Mesendoderm (in vitro differentiated cells): Measurements from ENCODE around the gene HMCES.

Experiments used
- DNase-seq: peaks from one replicate; pipeline ENCODE4 v3.0.0; 2013
- H2AK5ac ChIP-seq: 2 replicates; pipeline ENCODE4 v1.6.1; 2013; ENCODE audit warnings: low read length, inconsistent platforms
- H2BK120ac ChIP-seq: 2 replicates; pipeline ENCODE4 v1.6.1; 2013; ENCODE audit warnings: low read depth, mild to moderate bottlenecking, low read length, moderate library complexity, mixed read lengths
- H2BK15ac ChIP-seq: replicated peaks from 2 replicates; pipeline ENCODE4 v1.6.1; 2013; ENCODE audit warnings: low read depth, mild to moderate bottlenecking, moderate library complexity
- H2BK5ac ChIP-seq: 2 replicates; pipeline ENCODE4 v1.6.1; 2013; ENCODE audit warnings: low read length, inconsistent platforms
- H3K18ac ChIP-seq: 2 replicates; pipeline ENCODE4 v1.6.1; 2013; ENCODE audit warnings: mild to moderate bottlenecking, low read length, mixed read lengths
- H3K23ac ChIP-seq: one replicate; pipeline ENCODE4 v1.6.1; 2013; ENCODE audit warnings: low read length
- H3K27ac ChIP-seq: 2 replicates; pipeline ENCODE4 v1.5.1; 2013; ENCODE audit warnings: low read depth, mild to moderate bottlenecking, inconsistent platforms, low read length, moderate library complexity
- H3K27me3 ChIP-seq: 2 replicates; pipeline ENCODE4 v1.6.1; 2013; ENCODE audit warnings: low read length, control low read depth, mild to moderate bottlenecking, inconsistent platforms; ENCODE audit not compliant: insufficient read depth, poor library complexity
- H3K36me3 ChIP-seq: 2 replicates; pipeline ENCODE4 v1.6.1; 2013; ENCODE audit warnings: low read length, inconsistent platforms; ENCODE audit not compliant: control insufficient read depth, insufficient read depth
- H3K4ac ChIP-seq: one replicate; pipeline ENCODE4 v1.6.1; 2013; ENCODE audit warnings: low read depth, mild to moderate bottlenecking, low read length, moderate library complexity
- H3K4me1 ChIP-seq: 2 replicates; pipeline ENCODE4 v1.6.1; 2013; ENCODE audit warnings: low read depth, low read length, inconsistent platforms; ENCODE audit not compliant: control insufficient read depth
- H3K4me2 ChIP-seq: 2 replicates; pipeline ENCODE4 v1.6.1; 2013; ENCODE audit warnings: low read length
- H3K4me3 ChIP-seq: 2 replicates; pipeline ENCODE4 v1.5.1; 2013; ENCODE audit warnings: mild to moderate bottlenecking, low read length
- H3K56ac ChIP-seq: one replicate; pipeline ENCODE4 v1.6.1; 2013; ENCODE audit warnings: low read length
- H3K79me1 ChIP-seq: 2 replicates; pipeline ENCODE4 v1.6.1; 2013; ENCODE audit warnings: low read length, inconsistent platforms
- H3K79me2 ChIP-seq: 2 replicates; pipeline ENCODE4 v1.6.1; 2013; ENCODE audit warnings: mild to moderate bottlenecking, low read length; ENCODE audit not compliant: control insufficient read depth, insufficient read depth
- H3K9ac ChIP-seq: 2 replicates; pipeline ENCODE4 v1.6.1; 2013; ENCODE audit warnings: low read length, inconsistent platforms
- H4K5ac ChIP-seq: one replicate; pipeline ENCODE4 v1.6.1; 2013; ENCODE audit warnings: low read length
- H4K8ac ChIP-seq: one replicate; pipeline ENCODE4 v1.6.1; 2013; ENCODE audit warnings: low read depth, mild to moderate bottlenecking, control low read depth, low read length, moderate library complexity
- WGBS: extraction: QIAGEN DNeasy Blood & Tissue Kit; methylation state at CpG from one replicate; pipeline ENCODE4 v1.1.7; 2013; ENCODE audit warnings: low lambda C conversion rate, missing lambda C conversion rate; ENCODE audit not compliant: insufficient coverage; ENCODE audit errors: extremely low coverage; 5-methylcytosine and 5-hydroxymethylcytosine counted together

Gene HMCES

GRCh38 chr3:129295286-129295685 lies 16.6 kb downstream of the HMCES start:
- H2BK5ac ChIP-seq, result no peak overlapping the region
- no peak overlapping the region for H4K8ac ChIP-seq
- H3K56ac ChIP-seq, result no peak overlapping the region
- H3K79me1 ChIP-seq, result no peaks in the 10 kb centered on the region
- H3K18ac ChIP-seq, result no peak overlapping the region
- H3K9ac ChIP-seq, result no peak overlapping the region
- no peak overlapping the region for H2AK5ac ChIP-seq
- no peak overlapping the region for H3K27ac ChIP-seq
- no peak overlapping the region for H4K5ac ChIP-seq
- H3K4ac ChIP-seq, result no peak overlapping the region
- no peak for DNase-seq
- no peaks in the 10 kb centered on the region for H3K27me3 ChIP-seq
- H3K4me3 ChIP-seq, result no peak overlapping the region
- no peak overlapping the region for H2BK120ac ChIP-seq
- H2BK15ac ChIP-seq, result no peak overlapping the region
- H3K36me3 ChIP-seq, result peaks cover 1% of the 10 kb centered on the region
- no CpG with 5 or more reads among the region's 5 CpGs for WGBS
- H3K79me2 ChIP-seq, result no peaks in the 10 kb centered on the region
- no peak overlapping the region for H3K23ac ChIP-seq
- no peak overlapping the region for H3K4me2 ChIP-seq
- H3K4me1 ChIP-seq, result no peaks in the 10 kb centered on the region

GRCh38 chr3:129304146-129304961 lies 25.7 kb downstream of the HMCES start:
- no peak overlapping the region for H3K4me3 ChIP-seq
- H3K36me3 ChIP-seq, result peaks cover 6% of the 10 kb centered on the region
- no peak overlapping the region for H2BK15ac ChIP-seq

DNA sequence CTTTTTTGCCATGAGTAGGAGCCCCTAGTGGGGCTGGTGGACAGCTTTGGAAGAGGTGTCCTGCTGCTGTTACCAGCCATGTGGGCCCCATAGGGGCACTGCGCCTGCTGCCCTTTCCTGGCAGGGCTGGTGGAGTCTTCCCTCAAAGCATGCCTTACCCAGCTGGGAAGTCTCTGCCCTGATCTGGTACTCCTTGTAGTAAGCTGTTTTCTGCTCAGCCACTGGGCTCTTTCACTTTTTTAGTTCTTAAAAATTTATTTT lies 26.2 kb downstream of the HMCES start:
- H3K23ac ChIP-seq, result no peak overlapping the region
- H2BK120ac ChIP-seq, result no peak overlapping the region
- H3K79me1 ChIP-seq, result no peaks in the 10 kb centered on the region
- H3K27me3 ChIP-seq, result no peaks in the 10 kb centered on the region
- H3K56ac ChIP-seq, result peak overlapping the region; percentile 73
- H4K5ac ChIP-seq, result no peak overlapping the region
- no peaks in the 10 kb centered on the region for H3K79me2 ChIP-seq
- no peak for DNase-seq
- H2AK5ac ChIP-seq, result no peak overlapping the region
- H3K27ac ChIP-seq, result peak overlapping the region; percentile 54
- peaks cover 7% of the 10 kb centered on the region for H3K4me1 ChIP-seq
- no CpG with 5 or more reads among the region's 1 CpG for WGBS
- H3K4me2 ChIP-seq, result no peak overlapping the region
- H4K8ac ChIP-seq, result no peak overlapping the region
- no peak overlapping the region for H2BK15ac ChIP-seq
- H3K36me3 ChIP-seq, result peaks cover 6% of the 10 kb centered on the region
- H3K4ac ChIP-seq, result peak overlapping the region; percentile 63
- peak overlapping the region; percentile 59 for H2BK5ac ChIP-seq
- H3K9ac ChIP-seq, result peak overlapping the region; percentile 26
- no peak overlapping the region for H3K4me3 ChIP-seq
- H3K18ac ChIP-seq, result no peak overlapping the region

More at GRCh38 chr3:129304146-129304961, 25.7 kb downstream of the HMCES start:
- Histone ChIP-seq H3K79me1 (no peaks in the 10 kb centered on the region), H3K27me3 (no peaks in the 10 kb centered on the region), H3K18ac (no peak overlapping the region), H4K8ac (no peak overlapping the region), H3K4me1 (peaks cover 7% of the 10 kb centered on the region), H4K5ac (no peak overlapping the region), H3K4me2 (no peak overlapping the region), H2AK5ac (no peak overlapping the region), H3K56ac (peak overlapping the region; percentile 73), H3K79me2 (no peaks in the 10 kb centered on the region), H3K4ac (peak overlapping the region; percentile 63), H2BK5ac (no peak overlapping the region), H2BK120ac (no peak overlapping the region), H3K23ac (no peak overlapping the region), H3K9ac (peak overlapping the region; percentile 26), H3K27ac (peak overlapping the region; percentile 54)
- no CpG with 5 or more reads among the region's 3 CpGs for WGBS
- peak; percentile 63 for DNase-seq

- no peak overlapping the region for H3K4ac ChIP-seq
- peak; percentile 99 for DNase-seq
- WGBS, result no CpG with 5 or more reads among the region's 26 CpGs
These were observed 27.0 kb downstream of the HMCES start for GRCh38 chr3:129305592-129306091.

DNA sequence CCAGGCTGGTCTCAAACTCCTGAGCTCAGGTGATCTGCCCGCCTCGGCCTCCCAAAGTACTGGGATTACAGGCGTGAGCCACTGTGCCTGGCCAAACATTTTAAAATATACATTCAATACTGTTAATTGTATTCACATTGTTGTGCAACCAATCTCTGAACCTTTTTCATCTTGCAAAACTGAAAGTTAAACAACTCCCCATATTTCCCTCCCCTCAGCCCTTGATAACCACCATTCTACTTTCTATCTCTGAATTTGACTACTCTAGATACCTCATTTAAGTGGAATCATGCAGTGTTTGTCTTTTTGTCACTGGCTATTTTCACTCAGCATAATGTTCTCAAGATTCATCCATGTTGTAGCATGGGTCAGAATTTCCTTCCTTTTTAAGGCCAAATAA lies 30.0 kb downstream of the HMCES start:
- H4K5ac ChIP-seq, result no peak overlapping the region
- H2BK15ac ChIP-seq, result no peak overlapping the region
- no peak overlapping the region for H3K18ac ChIP-seq
- no peak overlapping the region for H4K8ac ChIP-seq
- no peak overlapping the region for H3K4me3 ChIP-seq
- no peaks in the 10 kb centered on the region for H3K27me3 ChIP-seq
- no peak overlapping the region for H3K56ac ChIP-seq
- H2AK5ac ChIP-seq, result no peak overlapping the region
- no peaks in the 10 kb centered on the region for H3K79me1 ChIP-seq
- peaks cover 7% of the 10 kb centered on the region for H3K4me1 ChIP-seq
- H3K79me2 ChIP-seq, result no peaks in the 10 kb centered on the region
- H3K23ac ChIP-seq, result no peak overlapping the region
- H3K9ac ChIP-seq, result no peak overlapping the region
- no CpG with 5 or more reads among the region's 3 CpGs for WGBS
- H2BK120ac ChIP-seq, result no peak overlapping the region
- no peak overlapping the region for H2BK5ac ChIP-seq
- H3K27ac ChIP-seq, result no peak overlapping the region
- H3K4me2 ChIP-seq, result no peak overlapping the region
- H3K36me3 ChIP-seq, result peaks cover 4% of the 10 kb centered on the region
- H3K4ac ChIP-seq, result no peak overlapping the region
- no peak for DNase-seq

More at GRCh38 chr3:129305592-129306091, 27.0 kb downstream of the HMCES start:
- Histone ChIP-seq H2BK15ac (no peak overlapping the region), H2BK5ac (peak overlapping the region; percentile 29), H3K79me1 (no peaks in the 10 kb centered on the region), H3K56ac (peak overlapping the region; percentile 80), H3K18ac (no peak overlapping the region), H3K4me2 (peak overlapping the region; percentile 32), H3K27ac (peak overlapping the region; percentile 88), H3K4me1 (peaks cover 7% of the 10 kb centered on the region), H3K9ac (peak overlapping the region; percentile 55), H2BK120ac (no peak overlapping the region), H3K36me3 (peaks cover 4% of the 10 kb centered on the region), H4K8ac (no peak overlapping the region), H4K5ac (no peak overlapping the region), H3K23ac (no peak overlapping the region), H2AK5ac (no peak overlapping the region), H3K27me3 (no peaks in the 10 kb centered on the region), H3K79me2 (no peaks in the 10 kb centered on the region), H3K4me3 (no peak overlapping the region)
